HG03060 (cell line): Measurements from ENCODE around the gene CUL4A.
"Not testable (repeated sequence)": the region's sequence is repeated elsewhere in the genome, so short reads cannot be mapped to it uniquely, and the experiment has no call there.

Source experiments
- ATAC-seq: cut with Tn5 transposase; IDR thresholded peaks from one replicate; pipeline ENCODE4 v1.9.1; 2021; ENCODE audit warnings: low read depth, moderate number of reproducible peaks; ENCODE audit not compliant: unreplicated experiment

The CUL4A gene

GRCh38 chr13:113232208-113233003, 23.0 kb downstream of the CUL4A start:
- no peak for ATAC-seq

GRCh38 chr13:113233101-113233500, 23.7 kb downstream of the CUL4A start:
- ATAC-seq = no peak

DNA sequence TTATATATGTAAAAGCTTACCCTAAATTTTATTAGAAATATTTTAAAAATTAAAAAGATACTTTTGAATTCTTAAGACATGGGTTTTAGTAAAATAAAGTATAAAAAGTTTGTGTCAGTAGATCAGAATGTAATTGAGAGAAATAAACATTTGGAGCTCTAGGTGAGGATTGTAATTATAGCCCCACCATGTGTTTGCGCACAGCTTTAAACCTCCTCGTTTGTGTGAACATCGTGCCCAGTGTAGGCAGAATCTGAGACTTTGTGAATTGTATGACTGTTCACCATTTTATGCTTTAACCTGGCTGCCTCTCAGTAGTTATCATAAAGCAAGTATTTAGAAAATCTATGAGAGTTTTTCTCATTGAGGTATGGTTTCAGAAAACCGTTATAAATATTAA, 29.1 kb downstream of the CUL4A start:
- no peak for ATAC-seq

GRCh38 chr13:113239357-113239756, 29.9 kb downstream of the CUL4A start:
- no peak for ATAC-seq

DNA sequence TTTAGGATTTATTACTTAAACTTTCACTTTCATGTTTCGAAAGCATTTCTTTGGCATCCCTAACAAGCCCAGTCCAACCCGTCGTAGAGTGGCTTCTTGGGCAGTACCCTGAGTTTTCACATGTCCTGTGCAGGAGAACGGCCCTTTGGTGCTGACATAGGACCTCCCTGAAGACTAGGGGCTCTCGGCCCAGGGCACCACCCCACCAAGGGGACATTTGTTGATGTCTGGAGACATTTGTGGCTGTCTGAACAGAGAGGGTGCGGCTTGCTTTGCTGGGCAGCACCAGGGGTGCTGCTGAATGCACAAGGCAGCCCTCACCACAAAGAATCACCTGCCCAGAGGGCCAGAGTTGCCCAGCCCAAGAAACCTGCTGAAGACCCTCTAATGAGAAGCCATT, 30.6 kb downstream of the CUL4A start:
- no peak for ATAC-seq

DNA sequence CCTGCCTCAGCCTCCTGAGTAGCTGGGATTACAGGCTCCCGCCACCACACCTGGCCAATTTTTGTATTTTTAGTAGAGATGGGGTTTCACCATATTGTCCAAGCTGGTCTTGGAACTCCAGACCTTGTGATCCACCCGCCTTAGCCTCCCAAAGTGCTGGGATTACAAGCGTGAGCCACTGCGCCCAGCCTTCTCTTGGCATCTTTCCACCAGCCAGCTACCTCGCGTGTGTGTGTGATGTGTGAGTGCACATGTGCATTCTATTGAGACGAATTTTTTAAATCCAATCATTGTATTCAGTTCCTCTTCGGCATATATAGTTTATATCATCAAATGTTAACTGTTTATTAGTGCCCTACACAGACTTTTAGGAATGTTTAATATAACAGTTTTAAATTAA, 32.2 kb downstream of the CUL4A start:
- ATAC-seq = not testable (repeated sequence)

DNA sequence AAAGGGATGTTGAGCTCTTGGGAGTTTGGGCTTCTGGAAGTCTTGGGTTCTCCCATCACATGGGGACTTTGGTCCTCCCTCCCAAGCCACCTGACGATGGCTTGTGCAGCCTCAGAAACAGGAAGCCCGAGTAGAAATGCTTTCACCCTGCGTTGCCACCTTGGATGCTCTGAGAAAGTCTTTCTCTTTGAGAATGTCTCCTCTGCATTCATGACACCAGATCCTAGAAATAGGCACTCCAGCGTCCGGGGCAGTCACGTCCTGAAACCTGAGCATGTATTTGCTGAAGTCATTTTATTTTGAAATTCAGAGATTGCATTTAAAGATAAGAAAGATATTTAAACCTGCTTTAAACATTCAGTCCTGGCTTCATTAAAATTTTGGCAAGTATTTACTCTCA, 34.4 kb downstream of the CUL4A start:
- ATAC-seq = no peak

DNA sequence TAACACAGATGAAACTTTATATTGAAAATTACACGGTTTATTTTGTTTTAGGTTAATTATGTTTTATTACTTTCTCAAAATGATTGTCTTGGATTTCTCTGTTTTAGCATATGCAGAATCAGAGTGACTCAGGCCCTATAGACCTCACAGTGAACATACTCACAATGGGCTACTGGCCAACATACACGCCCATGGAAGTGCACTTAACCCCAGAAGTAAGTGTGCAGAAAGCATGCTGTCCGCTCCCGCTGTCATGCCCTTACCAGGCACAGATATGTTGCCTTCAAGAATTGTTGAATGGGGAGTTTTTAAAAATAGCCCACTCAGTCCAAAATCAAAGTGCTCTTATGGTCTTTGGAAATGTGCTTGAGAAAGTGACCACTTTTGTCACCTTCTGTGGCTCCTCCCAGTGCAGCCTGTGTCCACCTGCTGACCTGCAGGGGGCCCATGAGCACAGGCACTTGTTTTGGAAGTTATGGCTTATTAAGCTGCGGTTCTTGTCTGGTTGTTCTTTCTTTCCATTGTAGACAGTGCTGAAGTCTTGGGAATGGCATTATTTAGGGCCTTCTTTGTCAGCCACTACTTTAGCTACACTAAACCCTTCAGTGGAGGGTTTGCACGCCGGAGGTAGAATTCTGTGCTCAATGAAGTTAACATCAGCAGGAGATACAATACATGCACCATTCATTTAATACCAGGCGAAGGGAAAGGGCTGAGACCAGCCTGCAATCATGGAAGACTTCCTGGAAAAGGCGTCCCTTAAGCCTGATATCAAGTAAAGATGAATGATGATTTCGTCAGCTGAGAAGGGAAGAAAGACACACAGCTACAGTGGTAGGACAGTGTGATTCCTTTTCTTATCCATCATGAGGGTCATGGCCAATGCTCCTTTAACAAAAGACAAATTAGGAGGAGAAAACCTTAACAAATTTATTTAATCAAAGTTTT, 36.7 kb downstream of the CUL4A start:
- no peak for ATAC-seq

GRCh38 chr13:113252516-113253095, 43.2 kb downstream of the CUL4A start:
- no peak for ATAC-seq

DNA sequence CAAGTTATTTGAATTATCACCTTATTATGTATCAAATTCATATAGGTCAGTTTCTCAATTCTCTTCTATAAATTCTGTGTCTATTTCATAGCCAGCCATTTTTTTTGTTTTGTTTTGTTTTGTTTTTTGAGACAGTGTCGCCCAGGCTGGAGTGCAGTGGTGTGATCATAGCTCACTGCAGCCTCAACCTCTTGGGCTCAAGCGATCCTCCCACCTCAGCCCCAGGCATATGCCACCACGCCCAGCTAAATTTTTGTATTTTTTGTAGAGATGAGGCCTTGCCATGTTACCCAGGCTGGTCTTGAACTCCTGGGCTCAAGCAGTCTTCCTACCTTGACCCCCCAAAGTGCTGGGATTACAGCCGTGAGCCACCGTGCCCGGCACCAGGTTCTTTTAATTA, 48.5 kb downstream of the CUL4A start:
- not testable (repeated sequence) for ATAC-seq

GRCh38 chr13:113258321-113259054, 49.1 kb downstream of the CUL4A start:
- ATAC-seq = no peak

- ATAC-seq = no peak
These were observed 51.6 kb downstream of the CUL4A start for GRCh38 chr13:113260996-113261395.

- ATAC-seq = not testable (repeated sequence)
These were observed 53.6 kb downstream of the CUL4A start for GRCh38 chr13:113263016-113263415.

DNA sequence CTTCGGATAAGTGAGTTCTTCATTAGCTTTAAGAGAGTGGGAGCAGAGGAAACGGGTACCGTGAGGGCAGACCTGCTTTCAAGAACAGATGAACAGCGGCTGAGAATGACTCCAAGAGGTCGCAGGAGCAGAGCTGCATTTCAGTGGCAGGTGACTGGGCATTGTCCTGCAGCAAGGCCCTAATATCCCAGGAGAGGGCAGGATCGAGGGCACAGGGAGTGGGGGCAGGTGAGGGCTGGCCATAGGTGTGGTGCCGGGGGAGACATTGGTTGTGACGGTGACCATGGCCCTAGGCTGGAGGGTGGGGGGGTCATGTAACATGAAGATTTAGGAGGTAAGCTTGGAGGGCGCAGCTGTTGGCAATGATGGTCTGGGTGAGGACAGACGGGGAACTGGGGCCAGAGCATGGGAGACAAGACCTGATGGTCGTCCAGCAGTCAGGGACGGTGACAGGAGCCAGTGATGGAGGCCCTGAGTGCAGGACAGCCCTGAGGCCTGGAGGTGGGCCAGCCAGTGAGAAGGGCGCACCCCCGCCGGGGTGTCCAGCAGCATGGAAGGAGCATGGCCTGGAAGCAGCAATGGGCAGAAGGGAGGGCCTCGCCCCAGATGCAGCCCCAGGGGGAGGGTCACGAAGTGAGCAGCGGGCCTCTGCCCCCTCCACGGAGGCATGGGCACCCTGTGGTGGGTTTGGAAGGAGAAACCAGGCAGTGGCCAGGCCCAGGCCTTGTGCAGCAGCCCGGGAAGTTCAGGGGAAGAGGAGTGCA, 58.4 kb downstream of the CUL4A start:
- ATAC-seq = no peak

- no peak for ATAC-seq
These were observed 62.6 kb downstream of the CUL4A start for GRCh38 chr13:113272031-113272430.

DNA sequence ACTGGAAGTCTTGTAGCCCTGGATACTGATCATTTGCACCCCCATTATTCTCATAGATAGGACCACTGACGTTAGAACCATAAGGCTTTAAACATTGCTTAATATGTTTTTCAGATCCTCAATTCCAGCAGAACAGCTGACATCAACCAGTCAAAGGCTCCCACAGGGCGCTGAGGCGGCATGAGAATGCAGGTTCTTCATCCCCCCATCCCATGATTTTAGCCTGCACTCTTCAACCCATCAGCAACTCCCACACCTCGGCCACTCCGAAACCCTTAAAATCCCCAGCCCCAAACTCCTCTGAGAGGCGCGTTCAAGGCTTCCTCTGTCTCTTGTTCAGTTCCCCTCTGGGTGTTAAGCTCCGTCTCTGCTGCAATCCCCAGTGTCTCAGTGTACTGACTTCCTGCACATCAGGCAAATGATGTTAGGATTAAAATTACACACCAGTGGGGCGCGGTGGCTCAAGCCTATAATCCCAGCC, 63.3 kb downstream of the CUL4A start:
- no peak for ATAC-seq

GRCh38 chr13:113273321-113273720, 63.9 kb downstream of the CUL4A start:
- no peak for ATAC-seq

DNA sequence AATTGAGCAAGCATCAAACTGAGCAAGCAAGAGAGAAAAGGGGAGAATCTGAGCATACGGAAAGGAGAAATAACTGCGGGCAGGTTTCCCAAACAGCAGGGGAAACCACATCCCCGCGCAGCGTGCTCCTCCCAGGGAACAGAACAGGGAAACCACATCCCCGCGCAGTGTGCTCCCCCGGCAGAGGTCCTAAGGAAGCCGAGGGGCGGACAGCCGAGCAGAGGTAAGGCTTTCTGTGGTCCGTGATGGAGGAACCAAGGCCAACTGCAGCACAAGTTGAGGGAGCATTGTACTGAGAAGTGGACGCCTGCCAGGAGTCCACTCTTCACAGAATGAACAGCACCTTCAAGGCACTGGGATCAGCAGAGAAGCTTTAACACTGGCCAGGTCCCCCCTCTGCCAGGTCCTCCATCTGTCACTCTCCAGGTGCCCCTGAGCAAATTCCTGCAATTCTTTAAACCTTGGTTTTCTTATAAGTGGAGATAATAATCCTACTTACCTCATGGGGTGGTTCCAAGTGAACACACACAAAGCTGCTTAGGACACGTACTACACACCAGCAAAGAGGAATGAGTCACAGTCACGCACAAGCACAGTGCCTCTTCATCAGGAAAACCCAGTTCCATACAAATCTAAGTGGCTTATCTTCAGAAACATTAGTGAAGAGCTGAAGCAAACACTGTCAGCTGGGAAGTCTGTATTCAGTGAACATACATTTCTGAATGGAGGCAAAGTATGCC, 64.6 kb downstream of the CUL4A start:
- ATAC-seq = no peak

DNA sequence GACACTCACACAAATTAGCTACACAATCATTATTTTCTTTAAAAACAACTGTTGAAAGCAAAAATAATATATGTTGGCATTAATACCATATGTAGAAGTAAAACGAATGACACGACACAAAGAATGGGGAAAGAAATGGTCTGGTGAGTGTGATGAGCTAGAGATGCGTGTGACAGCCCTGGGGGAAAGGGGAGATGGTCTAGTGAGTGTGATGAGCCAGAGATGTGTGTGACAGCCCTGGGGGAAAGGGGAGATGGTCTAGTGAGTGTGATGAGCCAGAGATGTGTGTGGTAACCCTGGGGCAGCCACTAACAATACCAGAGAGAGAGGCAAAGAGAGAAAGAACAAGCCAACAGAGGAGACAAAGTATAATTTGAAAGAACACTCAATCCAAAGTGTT, 65.3 kb downstream of the CUL4A start:
- ATAC-seq = no peak
